ENCODE measurements around the gene GNS. TPM values are rescaled to one million over a fixed set of nuclear protein-coding genes. Genes with fewer than 3 reads are reported as not detected.
A peak's percentile ranks its signal among the peaks of the same experiment; 100 is the strongest.

The GNS gene
- total RNA-seq, 1 donor = 126 TPM

- no peak overlapping the region for H3K4me3 ChIP-seq (ENCODE audit: low read length)
- peaks cover 97% of the 10 kb centered on the region for H3K4me1 ChIP-seq (ENCODE audit: insufficient read depth, low read length)
Observed at GRCh38 chr12:64670919-64671639, 88.1 kb downstream of the GNS start.

GRCh38 chr12:64670019-64670418, 89.2 kb downstream of the GNS start:
- Histone ChIP-seq H3K27me3 (ENCODE audit: insufficient read depth, low read length) (no peaks in the 10 kb centered on the region), H3K4me3 (ENCODE audit: low read length) (peak overlapping the region; percentile 34), H3K9me3 (ENCODE audit: low read depth, low read length) (no peaks in the 10 kb centered on the region), H3K4me1 (ENCODE audit: insufficient read depth, low read length) (peaks cover 96% of the 10 kb centered on the region)

More at GRCh38 chr12:64670919-64671639, 88.1 kb downstream of the GNS start:
- Histone ChIP-seq H3K9me3 (ENCODE audit: low read depth, low read length) (no peaks in the 10 kb centered on the region), H3K27me3 (ENCODE audit: insufficient read depth, low read length) (no peaks in the 10 kb centered on the region)

- peak overlapping the region; percentile 34 for H3K4me3 ChIP-seq (ENCODE audit: low read length)
- no peaks in the 10 kb centered on the region for H3K9me3 ChIP-seq (ENCODE audit: low read depth, low read length)
- no peaks in the 10 kb centered on the region for H3K27me3 ChIP-seq (ENCODE audit: insufficient read depth, low read length)
- peaks cover 97% of the 10 kb centered on the region for H3K4me1 ChIP-seq (ENCODE audit: insufficient read depth, low read length)
Observed at GRCh38 chr12:64669270-64669842, 89.8 kb downstream of the GNS start.

- peaks cover 97% of the 10 kb centered on the region for H3K4me1 ChIP-seq (ENCODE audit: insufficient read depth, low read length)
- no peak overlapping the region for H3K4me3 ChIP-seq (ENCODE audit: low read length)
- H3K27me3 ChIP-seq (ENCODE audit: insufficient read depth, low read length) = no peaks in the 10 kb centered on the region
- no peaks in the 10 kb centered on the region for H3K9me3 ChIP-seq (ENCODE audit: low read depth, low read length)
Observed at GRCh38 chr12:64667793-64668192, 91.4 kb downstream of the GNS start.

- H3K4me1 ChIP-seq (ENCODE audit: insufficient read depth, low read length) = peaks cover 98% of the 10 kb centered on the region
- no peaks in the 10 kb centered on the region for H3K27me3 ChIP-seq (ENCODE audit: insufficient read depth, low read length)
- no peak overlapping the region for H3K4me3 ChIP-seq (ENCODE audit: low read length)
- no peaks in the 10 kb centered on the region for H3K9me3 ChIP-seq (ENCODE audit: low read depth, low read length)
Observed at GRCh38 chr12:64666054-64666914, 92.9 kb downstream of the GNS start.

- Histone ChIP-seq H3K9me3 (ENCODE audit: low read depth, low read length) (no peaks in the 10 kb centered on the region), H3K4me1 (ENCODE audit: insufficient read depth, low read length) (peaks cover 98% of the 10 kb centered on the region), H3K27me3 (ENCODE audit: insufficient read depth, low read length) (no peaks in the 10 kb centered on the region), H3K4me3 (ENCODE audit: low read length) (peak overlapping the region; percentile 9)
Observed at GRCh38 chr12:64665514-64665913, 93.7 kb downstream of the GNS start.

Other genes with a start within 250 kb of the GNS start
- 52.8 TPM for gene RASSF3, start 148.9 kb downstream of the GNS start, total RNA-seq
- gene TBC1D30, start 65.2 kb upstream of the GNS start, total RNA-seq = 2.4 TPM